NT2/D1 (cell line): ENCODE measurements around the gene PDCD1.

ENCODE experiments used
- DNase-seq: peaks from one replicate; pipeline ENCODE4 v3.0.0-alpha.2; 2011; ENCODE audit warnings: low read depth, low spot score
- H3K27me3 ChIP-seq: 2 replicates; pipeline ENCODE4 v1.6.0; 2011; ENCODE audit warnings: mild to moderate bottlenecking; ENCODE audit not compliant: insufficient read length, insufficient read depth
- H3K36me3 ChIP-seq: 2 replicates; pipeline ENCODE4 v1.6.1; 2011; ENCODE audit warnings: mild to moderate bottlenecking, low read length, mixed read lengths; ENCODE audit not compliant: insufficient read depth, insufficient read length
- H3K4me1 ChIP-seq: 2 replicates; pipeline ENCODE4 v1.5.1; 2011; ENCODE audit not compliant: insufficient read depth, insufficient read length
- H3K4me3 ChIP-seq: 2 replicates; pipeline ENCODE4 v1.5.1; 2011; ENCODE audit warnings: low read depth; ENCODE audit not compliant: insufficient read length
- H3K9ac ChIP-seq: 2 replicates; pipeline ENCODE4 v1.6.0; 2011; ENCODE audit warnings: low read depth; ENCODE audit not compliant: insufficient read length
- H3K9me3 ChIP-seq: 2 replicates; pipeline ENCODE4 v1.5.1; 2011; ENCODE audit warnings: mild to moderate bottlenecking, low read length; ENCODE audit not compliant: insufficient read depth
- SUZ12 ChIP-seq: IDR thresholded peaks from 2 replicates; pipeline ENCODE4 v1.6.1; 2011; ENCODE audit not compliant: insufficient read length, insufficient read depth; ENCODE audit errors: extremely low read depth
- YY1 ChIP-seq: IDR thresholded peaks from 2 replicates; pipeline ENCODE4 v1.6.1; 2011; ENCODE audit not compliant: insufficient read length, insufficient read depth
- ZNF274 ChIP-seq: IDR thresholded peaks from 2 replicates; pipeline ENCODE4 v1.6.1; 2011; ENCODE audit warnings: mild to moderate bottlenecking, low read depth, low read length

PDCD1 gene

GRCh38 chr2:241870081-241870541 is 11.4 kb upstream of the PDCD1 start:
- Histone ChIP-seq H3K4me1 (peaks cover 5% of the 10 kb centered on the region), H3K36me3 (no peaks in the 10 kb centered on the region), H3K9ac (peak overlapping the region; percentile 50), H3K9me3 (peaks cover 16% of the 10 kb centered on the region; the same call in 1 of the 2 replicates), H3K4me3 (no peak overlapping the region), H3K27me3 (peaks cover 9% of the 10 kb centered on the region)
- no peak for DNase-seq
- TF ChIP-seq YY1 (no peak), ZNF274 (no peak), SUZ12 (no peak)

GRCh38 chr2:241869087-241869961 is 10.6 kb upstream of the PDCD1 start, which contains the start of gene RTP5:
Gene RTP5, plus strand, starts transcription at chr2:241869729. Its CDS starts 28 bp downstream, at chr2:241869757.
- Histone ChIP-seq H3K4me3 (no peak within 1 kb of the TSS), H3K9me3 (peaks cover 8% of the 10 kb centered on the region; the same call in 1 of the 2 replicates), H3K4me1 (peaks cover 8% of the 10 kb centered on the region), H3K36me3 (no peaks in the 10 kb centered on the region), H3K27me3 (peaks cover 13% of the 10 kb centered on the region), H3K9ac (peak within 1 kb of the TSS; percentile 50)
- no peak for DNase-seq
- TF ChIP-seq ZNF274 (no peak), YY1 (no peak), SUZ12 (no peak)

- Histone ChIP-seq H3K27me3 (peaks cover 13% of the 10 kb centered on the region), H3K4me1 (peaks cover 8% of the 10 kb centered on the region), H3K9me3 (peaks cover 1% of the 10 kb centered on the region; the same call in 1 of the 2 replicates), H3K36me3 (no peaks in the 10 kb centered on the region), H3K9ac (no peak overlapping the region), H3K4me3 (no peak overlapping the region)
- DNase-seq, result no peak
- TF ChIP-seq ZNF274, result no peak
- TF ChIP-seq YY1, result no peak
- TF ChIP-seq SUZ12, result no peak
Observed at GRCh38 chr2:241868661-241869081, 10.0 kb upstream of the PDCD1 start.

- H3K27me3 ChIP-seq, result peaks cover 13% of the 10 kb centered on the region
- DNase-seq, result no peak
- H3K36me3 ChIP-seq, result no peaks in the 10 kb centered on the region
- H3K4me3 ChIP-seq, result no peak overlapping the region
- TF ChIP-seq ZNF274, result no peak
- TF ChIP-seq SUZ12, result no peak
- TF ChIP-seq YY1, result no peak
- H3K4me1 ChIP-seq, result peaks cover 10% of the 10 kb centered on the region
- no peaks in the 10 kb centered on the region for H3K9me3 ChIP-seq
- no peak overlapping the region for H3K9ac ChIP-seq
Observed at GRCh38 chr2:241867776-241868420, 9.2 kb upstream of the PDCD1 start.

- H3K4me3 ChIP-seq, result no peak overlapping the region
- no peaks in the 10 kb centered on the region for H3K36me3 ChIP-seq
- peaks cover 10% of the 10 kb centered on the region for H3K4me1 ChIP-seq
- no peak overlapping the region for H3K9ac ChIP-seq
- no peak for DNase-seq
- peaks cover 13% of the 10 kb centered on the region for H3K27me3 ChIP-seq
- TF ChIP-seq YY1, result no peak
- no peak for TF ChIP-seq ZNF274
- TF ChIP-seq SUZ12, result no peak
- no peaks in the 10 kb centered on the region for H3K9me3 ChIP-seq
Observed at GRCh38 chr2:241866790-241867645, 8.3 kb upstream of the PDCD1 start.

- Histone ChIP-seq H3K27me3 (peaks cover 13% of the 10 kb centered on the region), H3K4me1 (peaks cover 10% of the 10 kb centered on the region)
Observed at GRCh38 chr2:241865957-241866789, 7.5 kb upstream of the PDCD1 start.

More at GRCh38 chr2:241865957-241866789, 7.5 kb upstream of the PDCD1 start:
- no peak overlapping the region for H3K4me3 ChIP-seq
- no peaks in the 10 kb centered on the region for H3K9me3 ChIP-seq
- no peak overlapping the region for H3K9ac ChIP-seq
- no peak for TF ChIP-seq ZNF274
- no peak for TF ChIP-seq YY1
- TF ChIP-seq SUZ12, result no peak
- no peak for DNase-seq
- H3K36me3 ChIP-seq, result no peaks in the 10 kb centered on the region
